Neural progenitor cell (in vitro differentiated cells): ENCODE data around the gene TNXB.

Experiments used
- CTCF ChIP-seq: fragments of 200-600 bp; sonication (generic); IDR thresholded peaks from 2 replicates; pipeline ENCODE4 v1.5.1; 2017; ENCODE audit warnings: antibody characterized with exemption, mild to moderate bottlenecking
- EZH2 ChIP-seq: fragments of 200-600 bp; sonication (generic); IDR thresholded peaks from 2 replicates; pipeline ENCODE4 v1.6.1; 2017; ENCODE audit warnings: antibody characterized with exemption, mild to moderate bottlenecking, moderate library complexity

GRCh38 chr6:32068867-32069266 lies 40.3 kb downstream of the TNXB start:
- TF ChIP-seq CTCF (no peak), EZH2 (no peak)
